Measurements from ENCODE around the gene FIBCD1.
A peak's percentile ranks its signal among the peaks of the same experiment; 100 is the strongest.

The FIBCD1 gene

DNA sequence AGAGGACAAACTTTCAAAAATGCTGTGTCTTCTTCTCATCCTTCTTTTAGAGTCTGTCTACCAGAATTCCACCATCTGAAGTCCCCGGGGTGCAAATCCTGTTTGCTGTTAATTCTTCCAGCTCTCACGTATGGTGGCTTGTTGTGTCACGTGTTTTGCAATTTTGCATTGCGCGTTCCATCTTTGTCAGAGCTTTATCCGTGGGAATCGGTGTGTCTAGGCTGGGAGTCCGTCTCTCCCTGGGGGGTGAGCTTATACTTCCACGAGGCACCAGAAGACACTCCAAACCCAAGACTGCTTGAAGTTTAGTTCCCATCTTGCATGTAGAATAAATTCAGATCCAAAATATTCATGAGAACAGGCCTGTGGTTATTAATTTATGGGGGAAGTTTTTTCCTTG is 6.1 kb upstream of the FIBCD1 start:
- TF ChIP-seq, protein P1, sequence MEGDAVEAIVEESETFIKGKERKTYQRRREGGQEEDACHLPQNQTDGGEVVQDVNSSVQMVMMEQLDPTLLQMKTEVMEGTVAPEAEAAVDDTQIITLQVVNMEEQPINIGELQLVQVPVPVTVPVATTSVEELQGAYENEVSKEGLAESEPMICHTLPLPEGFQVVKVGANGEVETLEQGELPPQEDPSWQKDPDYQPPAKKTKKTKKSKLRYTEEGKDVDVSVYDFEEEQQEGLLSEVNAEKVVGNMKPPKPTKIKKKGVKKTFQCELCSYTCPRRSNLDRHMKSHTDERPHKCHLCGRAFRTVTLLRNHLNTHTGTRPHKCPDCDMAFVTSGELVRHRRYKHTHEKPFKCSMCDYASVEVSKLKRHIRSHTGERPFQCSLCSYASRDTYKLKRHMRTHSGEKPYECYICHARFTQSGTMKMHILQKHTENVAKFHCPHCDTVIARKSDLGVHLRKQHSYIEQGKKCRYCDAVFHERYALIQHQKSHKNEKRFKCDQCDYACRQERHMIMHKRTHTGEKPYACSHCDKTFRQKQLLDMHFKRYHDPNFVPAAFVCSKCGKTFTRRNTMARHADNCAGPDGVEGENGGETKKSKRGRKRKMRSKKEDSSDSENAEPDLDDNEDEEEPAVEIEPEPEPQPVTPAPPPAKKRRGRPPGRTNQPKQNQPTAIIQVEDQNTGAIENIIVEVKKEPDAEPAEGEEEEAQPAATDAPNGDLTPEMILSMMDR (conservative IDR thresholded peaks at IDR 0.05; ENCODE audit: low read length): no peak
- DNase-seq (ENCODE audit: low read depth): no peak
- no peak overlapping the region for H3K4me3 ChIP-seq (ENCODE audit: low read length)

DNA sequence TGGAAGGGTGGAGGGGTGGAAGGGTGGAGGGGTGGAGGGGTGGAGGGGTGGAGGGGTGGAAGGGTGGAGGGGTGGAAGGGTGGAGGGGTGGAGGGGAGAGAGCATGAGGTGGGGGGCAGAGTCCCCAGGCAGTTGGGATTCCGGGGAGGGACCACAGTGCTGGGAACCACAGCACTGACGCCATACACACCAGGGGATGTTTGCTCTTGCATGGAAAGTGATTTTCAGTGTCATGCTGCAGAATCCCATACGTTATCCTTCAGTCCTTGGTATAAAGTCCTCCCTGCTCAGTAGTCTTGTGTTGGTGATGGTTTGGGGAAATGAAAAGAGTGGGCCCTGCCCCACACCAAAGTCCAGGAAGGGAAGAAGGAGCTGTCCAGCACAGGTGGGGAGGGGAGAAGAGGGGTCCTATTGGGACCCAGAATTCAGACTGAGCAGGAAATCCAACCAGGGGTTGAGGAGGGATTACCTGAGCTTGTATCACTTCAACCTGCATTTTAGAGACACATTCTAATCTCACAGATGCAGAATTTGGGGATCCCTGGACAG is 5.5 kb upstream of the FIBCD1 start:
- TF ChIP-seq, protein P1 (conservative IDR thresholded peaks at IDR 0.05; ENCODE audit: low read length): no peak
- H3K4me3 ChIP-seq (ENCODE audit: low read length): no peak overlapping the region
- DNase-seq (ENCODE audit: low read depth): no peak

DNA sequence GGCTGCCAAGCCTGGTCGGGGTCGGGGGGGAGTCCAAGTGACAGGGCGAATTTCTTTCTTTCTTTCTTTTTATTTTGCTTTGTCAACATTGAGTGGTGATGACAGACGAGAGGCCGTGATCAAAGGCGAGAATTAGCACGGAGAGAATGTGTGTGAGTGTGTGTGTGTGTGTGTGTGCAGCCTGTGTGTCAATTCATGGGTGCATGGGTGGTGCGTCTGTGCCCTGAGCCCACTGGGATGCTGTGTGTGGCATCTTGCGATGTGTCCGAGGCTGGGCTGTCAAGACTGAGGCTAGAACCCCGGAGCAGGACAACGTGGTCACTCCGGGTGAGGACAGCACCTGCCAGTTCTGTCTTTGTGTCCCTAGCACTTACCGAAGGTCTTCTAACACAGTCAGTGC is 4.7 kb upstream of the FIBCD1 start:
- no peak for DNase-seq (ENCODE audit: low read depth)
- TF ChIP-seq, protein P1 (conservative IDR thresholded peaks at IDR 0.05; ENCODE audit: low read length): no peak
- H3K4me3 ChIP-seq (ENCODE audit: low read length): no peak overlapping the region

DNA sequence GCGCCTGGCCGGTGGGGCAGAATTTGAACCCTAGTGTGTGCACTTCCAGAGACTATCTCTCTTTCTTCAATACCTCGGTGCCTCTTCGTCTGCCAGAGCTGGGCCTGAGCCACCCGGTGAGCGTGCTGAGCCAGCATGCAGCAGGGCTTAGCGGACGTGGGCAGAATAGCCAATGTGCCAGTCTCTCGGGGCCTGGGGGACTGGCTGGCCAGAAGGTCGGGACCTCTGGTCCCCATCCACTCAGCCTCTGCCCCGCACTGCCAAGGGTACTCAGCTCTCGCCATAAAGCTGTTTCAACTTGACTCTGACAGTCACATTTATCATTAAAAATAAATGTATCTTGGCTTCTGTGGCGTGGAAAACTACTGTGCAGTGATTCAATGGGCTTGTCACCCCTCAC is 4.2 kb upstream of the FIBCD1 start:
- H3K4me3 ChIP-seq (ENCODE audit: low read length): no peak overlapping the region
- TF ChIP-seq, protein P1 (conservative IDR thresholded peaks at IDR 0.05; ENCODE audit: low read length): no peak
- no peak for DNase-seq (ENCODE audit: low read depth)

DNA sequence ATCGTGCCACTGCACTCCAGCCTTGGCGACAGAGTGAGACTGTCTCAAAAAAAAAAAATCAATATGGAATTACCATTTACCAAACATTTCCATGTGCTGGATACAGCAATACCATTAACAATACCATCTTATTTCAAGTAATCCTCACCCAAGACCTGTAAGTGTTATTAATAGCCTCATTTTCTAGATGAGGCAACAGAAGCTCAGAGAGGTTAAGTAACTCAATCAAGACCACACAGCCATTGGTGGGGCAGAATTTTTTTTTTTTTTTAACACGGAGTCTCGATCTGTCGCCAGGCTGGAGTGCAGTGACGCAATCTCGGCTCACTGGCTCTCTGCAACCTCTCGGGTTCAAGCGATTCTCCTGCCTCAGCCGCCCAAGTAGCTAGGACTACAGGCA is 3.6 kb upstream of the FIBCD1 start:
- TF ChIP-seq, protein P1 (conservative IDR thresholded peaks at IDR 0.05; ENCODE audit: low read length): no peak
- H3K4me3 ChIP-seq (ENCODE audit: low read length): no peak overlapping the region
- no peak for DNase-seq (ENCODE audit: low read depth)

DNA sequence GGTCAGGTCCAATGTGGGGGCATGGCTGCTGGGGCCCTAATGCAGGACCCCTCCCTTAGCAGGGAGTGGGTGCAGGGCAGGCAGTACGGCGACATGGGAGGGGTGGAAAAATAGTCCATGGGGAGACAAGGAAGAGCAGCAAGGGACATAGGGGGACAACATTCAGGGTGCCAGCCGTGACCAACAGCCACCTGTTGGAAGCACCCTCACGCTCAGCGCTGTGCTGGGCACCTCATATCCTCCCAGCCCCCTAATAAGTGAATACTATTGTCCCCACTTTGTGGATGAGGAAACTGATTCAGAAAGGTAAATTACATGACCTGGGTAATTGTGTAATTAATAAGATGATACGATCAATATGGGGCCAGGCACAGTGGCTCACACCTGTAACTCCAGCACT is 3.0 kb upstream of the FIBCD1 start:
- TF ChIP-seq, protein P1 (conservative IDR thresholded peaks at IDR 0.05; ENCODE audit: low read length): no peak
- H3K4me3 ChIP-seq (ENCODE audit: low read length): no peak overlapping the region
- DNase-seq (ENCODE audit: low read depth): no peak

DNA sequence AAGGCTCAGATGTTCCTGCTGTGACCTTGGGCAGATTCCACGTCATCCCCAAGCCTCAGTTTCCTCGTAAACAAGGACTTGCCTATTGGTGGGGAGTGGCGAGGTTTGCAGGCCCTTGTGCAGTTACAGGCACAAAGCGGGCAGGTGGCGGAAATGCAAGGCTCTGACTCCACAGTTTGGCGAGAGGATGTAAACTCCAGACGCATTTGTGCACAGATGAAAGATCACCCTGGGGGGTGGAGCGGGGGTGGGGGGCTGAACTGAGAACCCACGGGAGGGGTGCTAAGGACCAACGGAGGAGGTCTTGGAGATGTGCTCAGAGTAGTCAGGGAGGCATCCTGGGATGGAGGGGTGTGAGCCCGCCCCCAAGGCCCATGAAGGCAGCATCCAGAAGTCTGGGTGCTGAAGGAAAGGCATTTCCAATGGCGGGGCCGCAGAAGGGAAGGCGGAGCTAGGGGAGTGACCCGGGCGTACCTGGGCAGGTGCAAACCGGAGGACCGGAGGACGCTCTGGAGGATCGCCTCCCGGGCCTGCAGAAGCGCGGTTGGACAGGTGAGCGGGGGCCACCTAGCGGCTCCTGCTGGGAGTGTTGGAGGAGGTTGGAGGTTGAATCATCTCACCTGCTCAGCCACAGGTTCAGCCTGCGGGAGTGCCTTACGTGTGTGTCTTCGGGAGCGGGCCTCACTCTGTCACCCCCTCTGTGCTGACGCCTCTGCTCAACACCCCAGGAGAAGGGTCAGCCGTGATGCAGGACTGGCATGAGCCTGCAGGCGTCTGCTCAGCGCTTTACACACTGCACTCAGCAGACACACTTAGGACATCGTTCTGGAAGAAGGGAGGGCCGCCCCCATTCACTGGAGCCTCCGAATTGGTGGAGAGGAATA is 1.9 kb upstream of the FIBCD1 start:
- TF ChIP-seq, protein P1 (conservative IDR thresholded peaks at IDR 0.05; ENCODE audit: low read length): peak; percentile 72
- no peak overlapping the region for H3K4me3 ChIP-seq (ENCODE audit: low read length)
- DNase-seq (ENCODE audit: low read depth): no peak
